ENCODE data around the gene RAB4B.
"Not testable (repeated sequence)": the region's sequence is repeated elsewhere in the genome, so short reads cannot be mapped to it uniquely, and the experiment has no call there.

GRCh38 chr19:40825460-40826095, 47.5 kb downstream of the RAB4B start:
- not testable (repeated sequence) for TF ChIP-seq ZNF44 (CRISPR knock-in tag; IDR thresholded peaks at IDR 0.05); POLR2G (IDR thresholded peaks at IDR 0.05; ENCODE audit: low read depth, low read length); ZNF670 (CRISPR knock-in tag; IDR thresholded peaks at IDR 0.05; ENCODE audit: borderline replicate concordance); MAX (IDR thresholded peaks at IDR 0.05); CTCF (CRISPR knock-in tag; IDR thresholded peaks at IDR 0.05); E2F1 (CRISPR knock-in tag; IDR thresholded peaks at IDR 0.05); FOXP1 (IDR thresholded peaks at IDR 0.05); FOXP1 (CRISPR knock-in tag; IDR thresholded peaks at IDR 0.05); STAT6 (CRISPR knock-in tag; IDR thresholded peaks at IDR 0.05; ENCODE audit: borderline replicate concordance); ZBTB33 (CRISPR knock-in tag; IDR thresholded peaks at IDR 0.05); NFE2 (CRISPR knock-in tag; IDR thresholded peaks at IDR 0.05)
